ENCODE results near the gene ZNF202. TPM values are rescaled to one million over a fixed set of nuclear protein-coding genes. Genes with fewer than 3 reads are reported as not detected.

Gene ZNF202
- total RNA-seq, 1 donor from 2014 or later: 11.3 TPM

DNA sequence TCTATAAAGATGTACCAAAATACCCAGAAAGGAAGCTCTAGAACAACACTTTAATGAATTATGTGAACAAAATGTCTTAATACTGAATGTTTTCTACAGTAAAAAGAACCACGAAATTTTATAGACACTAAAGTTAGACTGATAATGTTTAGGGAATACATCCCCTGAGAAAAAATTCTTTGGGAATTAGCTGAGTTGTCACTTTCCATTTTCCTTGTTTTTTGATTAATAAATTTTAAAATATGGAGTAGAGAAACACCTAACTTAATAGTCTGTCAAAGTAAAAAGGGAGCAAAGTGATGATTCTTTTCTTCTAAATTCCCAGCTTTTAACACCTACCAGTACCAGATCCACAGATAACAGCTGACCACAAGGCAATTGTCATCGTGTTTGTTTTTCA is 64.0 kb downstream of the ZNF202 start:
- Histone ChIP-seq H3K4me2 (ENCODE audit: low read length) (no peak overlapping the region), H3K27me3 (ENCODE audit: insufficient read depth, low read length) (peaks cover 5% of the 10 kb centered on the region), H3K9me3 (ENCODE audit: insufficient read depth, low read depth, low read length) (no peaks in the 10 kb centered on the region), H3K36me3 (ENCODE audit: insufficient read depth, low read length) (no peaks in the 10 kb centered on the region), H3K9ac (ENCODE audit: low read length) (no peak overlapping the region), H2AFZ (ENCODE audit: low read depth, low read length) (no peak overlapping the region), H3K27ac (ENCODE audit: low read depth, low read length) (no peak overlapping the region), H3K4me3 (ENCODE audit: insufficient read depth, low read depth, low read length) (no peak overlapping the region), H4K20me1 (ENCODE audit: insufficient read depth, low read length) (no peaks in the 10 kb centered on the region), H3K79me2 (ENCODE audit: insufficient read depth, low read length) (no peaks in the 10 kb centered on the region), H3K4me1 (ENCODE audit: insufficient read depth, low read length) (no peaks in the 10 kb centered on the region)
- H3K9me3 Mint-ChIP-seq (ENCODE audit: unreplicated experiment): no peaks in the 10 kb centered on the region
- no peak overlapping the region for H3K27ac Mint-ChIP-seq (ENCODE audit: unreplicated experiment)
- DNase-seq (ENCODE audit: low read depth) (no peak), FAIRE-seq (no peak)
- H3K36me3 Mint-ChIP-seq (ENCODE audit: low read depth, unreplicated experiment): no peaks in the 10 kb centered on the region
- no peak overlapping the region for H3K4me3 Mint-ChIP-seq (ENCODE audit: unreplicated experiment)
- no peaks in the 10 kb centered on the region for H3K4me1 Mint-ChIP-seq (ENCODE audit: low read depth, unreplicated experiment)
- TF ChIP-seq, protein P1, sequence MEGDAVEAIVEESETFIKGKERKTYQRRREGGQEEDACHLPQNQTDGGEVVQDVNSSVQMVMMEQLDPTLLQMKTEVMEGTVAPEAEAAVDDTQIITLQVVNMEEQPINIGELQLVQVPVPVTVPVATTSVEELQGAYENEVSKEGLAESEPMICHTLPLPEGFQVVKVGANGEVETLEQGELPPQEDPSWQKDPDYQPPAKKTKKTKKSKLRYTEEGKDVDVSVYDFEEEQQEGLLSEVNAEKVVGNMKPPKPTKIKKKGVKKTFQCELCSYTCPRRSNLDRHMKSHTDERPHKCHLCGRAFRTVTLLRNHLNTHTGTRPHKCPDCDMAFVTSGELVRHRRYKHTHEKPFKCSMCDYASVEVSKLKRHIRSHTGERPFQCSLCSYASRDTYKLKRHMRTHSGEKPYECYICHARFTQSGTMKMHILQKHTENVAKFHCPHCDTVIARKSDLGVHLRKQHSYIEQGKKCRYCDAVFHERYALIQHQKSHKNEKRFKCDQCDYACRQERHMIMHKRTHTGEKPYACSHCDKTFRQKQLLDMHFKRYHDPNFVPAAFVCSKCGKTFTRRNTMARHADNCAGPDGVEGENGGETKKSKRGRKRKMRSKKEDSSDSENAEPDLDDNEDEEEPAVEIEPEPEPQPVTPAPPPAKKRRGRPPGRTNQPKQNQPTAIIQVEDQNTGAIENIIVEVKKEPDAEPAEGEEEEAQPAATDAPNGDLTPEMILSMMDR (IDR thresholded peaks at IDR 0.05; ENCODE audit: insufficient read depth, low read depth, low read length): no peak
- TF ChIP-seq EZH2 (IDR thresholded peaks at IDR 0.05; ENCODE audit: insufficient read depth, low read length): no peak
- no peaks in the 10 kb centered on the region for H3K27me3 Mint-ChIP-seq (ENCODE audit: low read depth, unreplicated experiment)

DNA sequence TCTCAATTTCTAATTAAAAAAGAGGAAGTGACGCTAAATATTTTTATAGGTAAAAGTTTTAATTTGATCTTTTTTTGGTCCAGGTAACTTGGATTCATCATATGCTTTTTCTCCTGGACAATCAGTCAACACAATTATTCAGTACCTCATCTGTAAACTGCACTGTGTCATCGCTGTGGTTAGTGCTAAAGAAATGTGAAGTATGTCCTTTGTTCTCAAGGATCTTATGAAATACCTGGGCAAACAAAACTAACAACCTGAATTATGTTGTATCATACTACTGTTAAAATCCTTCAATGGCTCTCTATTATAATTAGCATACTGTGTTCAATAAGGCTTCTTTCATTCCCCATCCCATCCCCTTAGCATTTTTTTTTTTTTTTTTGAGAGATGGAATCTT is 67.2 kb downstream of the ZNF202 start:
- H3K4me1 Mint-ChIP-seq (ENCODE audit: low read depth, unreplicated experiment): no peaks in the 10 kb centered on the region
- TF ChIP-seq, protein P1 (IDR thresholded peaks at IDR 0.05; ENCODE audit: insufficient read depth, low read depth, low read length): no peak
- TF ChIP-seq EZH2 (IDR thresholded peaks at IDR 0.05; ENCODE audit: insufficient read depth, low read length): no peak
- no peak overlapping the region for H3K27ac Mint-ChIP-seq (ENCODE audit: unreplicated experiment)
- no peaks in the 10 kb centered on the region for H3K9me3 Mint-ChIP-seq (ENCODE audit: unreplicated experiment)
- Histone ChIP-seq H3K9me3 (ENCODE audit: insufficient read depth, low read depth, low read length) (no peaks in the 10 kb centered on the region), H2AFZ (ENCODE audit: low read depth, low read length) (no peak overlapping the region), H3K9ac (ENCODE audit: low read length) (no peak overlapping the region), H3K79me2 (ENCODE audit: insufficient read depth, low read length) (no peaks in the 10 kb centered on the region), H3K36me3 (ENCODE audit: insufficient read depth, low read length) (no peaks in the 10 kb centered on the region), H3K4me3 (ENCODE audit: insufficient read depth, low read depth, low read length) (no peak overlapping the region), H3K4me2 (ENCODE audit: low read length) (no peak overlapping the region), H3K27ac (ENCODE audit: low read depth, low read length) (no peak overlapping the region), H3K4me1 (ENCODE audit: insufficient read depth, low read length) (no peaks in the 10 kb centered on the region), H4K20me1 (ENCODE audit: insufficient read depth, low read length) (no peaks in the 10 kb centered on the region), H3K27me3 (ENCODE audit: insufficient read depth, low read length) (peaks cover 5% of the 10 kb centered on the region)
- no peaks in the 10 kb centered on the region for H3K36me3 Mint-ChIP-seq (ENCODE audit: low read depth, unreplicated experiment)
- FAIRE-seq: no peak
- no peak overlapping the region for H3K4me3 Mint-ChIP-seq (ENCODE audit: unreplicated experiment)
- H3K27me3 Mint-ChIP-seq (ENCODE audit: low read depth, unreplicated experiment): peaks cover 5% of the 10 kb centered on the region
- DNase-seq (ENCODE audit: low read depth): no peak

Other genes with a start within 250 kb of the ZNF202 start
- 1.9 and 2.3 TPM in 2 replicates for gene SCN3B, start 87.0 kb downstream of the ZNF202 start, total RNA-seq
- gene OR6X1, start 12.9 kb upstream of the ZNF202 start, total RNA-seq: not detected in 2 replicates
- not detected in 2 replicates for gene OR6M1, start 64.7 kb upstream of the ZNF202 start, total RNA-seq
- gene TMEM225, start 144.0 kb upstream of the ZNF202 start, total RNA-seq: not detected in 2 replicates
- gene OR8D4, start 160.5 kb upstream of the ZNF202 start, total RNA-seq: not detected in 2 replicates
- gene OR4D5, start 198.0 kb upstream of the ZNF202 start, total RNA-seq: not detected in 2 replicates
- gene OR6T1, start 202.2 kb upstream of the ZNF202 start, total RNA-seq: not detected in 2 replicates
- gene OR10S1, start 236.1 kb upstream of the ZNF202 start, total RNA-seq: not detected in 2 replicates